Activated CD8-positive, alpha-beta memory T cell treated with anti-CD3 and anti-CD28 coated beads for 24 hours (primary cell): ENCODE measurements around the gene KCNH2.

Experiments used
- DNase-seq: peaks from one replicate; pipeline ENCODE4 v3.0.0-alpha.2; 2020

Gene KCNH2

DNA sequence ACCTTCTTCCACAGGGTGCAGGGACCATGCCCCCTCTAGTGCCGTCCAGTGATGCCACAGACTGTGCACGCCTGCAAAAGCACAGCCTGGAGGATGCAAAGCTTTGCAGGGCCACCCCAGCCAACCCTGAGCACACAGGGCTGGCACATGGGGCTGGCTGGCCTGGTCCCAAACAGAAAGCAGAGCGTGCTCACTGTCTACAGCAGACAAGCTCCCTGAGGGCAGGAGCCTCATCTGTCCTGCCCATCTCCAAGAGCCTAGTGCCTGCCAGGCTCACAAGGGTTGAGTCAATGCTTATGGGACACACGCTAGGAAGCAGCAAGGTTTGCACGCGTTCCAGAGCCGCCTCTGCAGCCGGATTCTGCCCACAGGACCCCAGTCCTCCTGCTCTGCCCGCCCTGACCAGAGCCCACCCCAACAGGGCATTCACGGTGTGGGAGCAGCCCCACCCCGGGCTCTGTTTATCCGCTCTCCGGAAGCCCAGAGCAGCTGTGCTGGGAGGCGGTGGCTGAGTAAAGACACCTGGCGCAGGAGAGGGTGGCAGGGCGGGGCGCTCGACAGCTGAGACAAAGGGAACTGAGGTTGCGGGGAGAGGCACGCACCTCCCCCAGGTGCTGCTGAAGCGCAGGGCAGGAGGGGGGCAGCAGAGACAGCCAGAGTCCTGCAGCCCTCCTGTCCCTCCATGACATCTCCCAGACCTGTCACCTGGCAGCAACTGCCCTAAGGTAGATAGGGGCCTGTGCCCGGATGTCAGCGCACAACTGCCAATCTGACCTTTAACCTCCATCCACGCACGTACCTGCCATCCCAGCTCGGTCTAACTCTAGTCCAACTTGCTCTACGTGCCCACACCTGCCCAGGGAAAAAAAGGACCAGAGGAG is 4.3 kb downstream of the KCNH2 start:
- no peak for DNase-seq

- DNase-seq: no peak
These were observed 5.4 kb downstream of the KCNH2 start for GRCh38 chr7:150972741-150973140.

DNA sequence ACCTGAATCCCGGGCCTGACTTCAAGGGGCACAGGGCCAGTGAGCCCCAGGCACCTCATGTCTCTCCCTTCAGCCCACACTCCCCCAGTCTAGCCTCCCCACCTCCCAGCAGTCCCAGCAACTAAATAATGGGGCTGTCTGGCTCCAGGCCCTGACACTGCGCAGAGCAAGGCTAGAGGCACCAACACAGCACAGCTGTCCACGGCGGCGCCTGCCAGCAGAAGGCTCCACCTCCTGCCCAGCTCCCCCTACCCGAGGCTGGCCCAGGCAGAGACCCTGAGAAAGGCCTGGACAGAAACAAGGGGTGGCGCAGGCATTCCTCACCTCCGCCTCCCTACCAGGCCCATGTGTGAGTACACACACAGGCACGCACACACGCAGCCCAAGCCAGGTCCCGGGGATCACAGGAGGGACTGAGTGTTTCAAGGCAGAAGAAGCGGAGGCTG is 6.1 kb downstream of the KCNH2 start:
- DNase-seq: no peak

DNA sequence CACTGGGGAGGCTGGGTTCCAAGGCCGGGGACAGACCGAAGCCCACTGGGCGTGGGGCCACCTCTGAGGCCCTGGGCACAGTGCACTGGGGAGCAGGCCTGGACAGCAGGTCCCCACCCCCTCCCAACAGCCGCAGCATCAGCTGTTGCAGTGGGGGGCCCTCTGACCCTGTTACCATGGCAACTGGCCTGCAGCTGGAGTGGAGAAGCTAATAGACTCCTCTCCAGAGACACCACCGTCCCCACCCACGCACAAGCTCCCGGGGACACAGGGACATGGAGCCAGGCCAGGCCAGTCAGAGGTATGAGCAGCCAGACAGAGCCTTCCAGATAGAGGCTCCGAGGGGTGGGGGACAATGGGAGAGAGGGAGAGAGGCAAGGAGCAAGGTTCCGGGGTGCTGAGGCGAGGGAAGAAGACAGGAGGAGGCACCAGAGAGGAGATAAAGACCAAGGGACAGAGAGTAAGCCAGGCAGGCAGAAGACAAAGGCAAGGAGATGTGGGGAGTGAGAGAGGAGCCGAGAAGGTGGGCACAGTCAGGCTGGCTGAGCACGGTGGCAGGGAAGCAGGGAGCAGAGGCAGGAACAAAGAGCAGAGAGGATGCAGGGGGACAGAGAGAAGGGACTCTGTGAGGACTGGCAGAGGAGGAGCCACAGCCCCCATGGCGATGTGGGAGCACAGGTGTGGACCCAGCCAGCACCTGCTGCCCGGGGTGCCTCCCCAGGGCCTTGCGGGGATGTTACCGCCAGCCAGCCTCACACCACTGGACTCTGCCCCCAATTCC is 6.7 kb downstream of the KCNH2 start:
- no peak for DNase-seq

- DNase-seq: no peak
These were observed 7.7 kb downstream of the KCNH2 start for GRCh38 chr7:150970424-150970823.

DNA sequence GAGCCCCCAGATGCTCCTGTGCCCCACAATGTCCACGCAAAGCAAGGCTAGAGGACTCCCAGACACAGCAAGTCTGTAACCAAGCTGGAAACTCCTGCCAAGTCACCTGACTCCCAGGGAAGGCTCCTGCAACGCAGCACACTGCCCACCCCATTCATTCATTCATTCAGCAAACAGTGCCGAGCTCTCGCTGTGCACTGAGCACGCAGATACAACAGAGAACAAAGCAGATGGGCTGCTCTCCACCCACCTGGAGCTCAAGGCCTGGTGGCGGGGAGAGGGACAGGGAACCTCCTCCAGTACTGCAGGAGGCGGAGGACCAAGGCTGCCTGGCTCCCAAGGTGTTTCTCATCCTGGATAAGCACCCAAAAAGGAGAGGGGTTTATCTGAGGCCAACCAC is 8.6 kb downstream of the KCNH2 start:
- DNase-seq: no peak

- DNase-seq: no peak
These were observed 9.3 kb downstream of the KCNH2 start for GRCh38 chr7:150968734-150969372.

DNA sequence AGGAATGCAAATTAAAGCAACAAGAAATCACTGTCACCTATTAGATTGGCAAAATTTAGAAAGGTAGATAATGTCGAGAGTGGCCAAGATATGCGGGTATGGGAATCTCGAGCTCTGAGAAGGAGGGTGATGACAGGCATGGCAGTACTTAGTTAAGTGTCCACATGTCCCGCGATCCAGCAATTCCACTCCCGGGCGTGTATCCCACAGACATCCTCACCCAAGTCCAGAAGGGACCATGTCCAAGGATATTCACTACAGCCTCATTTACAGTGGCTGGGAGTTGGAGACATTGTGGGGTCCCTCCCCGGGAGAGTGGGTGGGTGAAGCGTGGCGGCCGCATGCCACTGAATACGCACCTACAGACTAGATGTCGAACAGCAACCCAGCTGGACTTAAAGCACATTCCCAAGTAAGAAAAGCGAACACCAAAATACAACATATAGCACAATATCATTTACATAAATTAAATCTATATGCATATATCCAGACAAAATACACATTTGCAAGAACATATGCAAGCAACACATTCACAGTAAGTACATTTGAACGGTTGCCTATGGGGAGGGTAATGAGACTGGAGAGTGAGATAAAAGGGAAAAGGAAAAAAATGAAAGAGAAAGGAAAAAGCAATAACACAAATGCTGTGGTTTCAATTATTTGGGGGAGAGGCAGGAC is 9.9 kb downstream of the KCNH2 start:
- no peak for DNase-seq

- DNase-seq: no peak
These were observed 10.8 kb downstream of the KCNH2 start for GRCh38 chr7:150967349-150967748.

GRCh38 chr7:150966002-150966401 is 12.1 kb downstream of the KCNH2 start:
- DNase-seq: no peak

DNA sequence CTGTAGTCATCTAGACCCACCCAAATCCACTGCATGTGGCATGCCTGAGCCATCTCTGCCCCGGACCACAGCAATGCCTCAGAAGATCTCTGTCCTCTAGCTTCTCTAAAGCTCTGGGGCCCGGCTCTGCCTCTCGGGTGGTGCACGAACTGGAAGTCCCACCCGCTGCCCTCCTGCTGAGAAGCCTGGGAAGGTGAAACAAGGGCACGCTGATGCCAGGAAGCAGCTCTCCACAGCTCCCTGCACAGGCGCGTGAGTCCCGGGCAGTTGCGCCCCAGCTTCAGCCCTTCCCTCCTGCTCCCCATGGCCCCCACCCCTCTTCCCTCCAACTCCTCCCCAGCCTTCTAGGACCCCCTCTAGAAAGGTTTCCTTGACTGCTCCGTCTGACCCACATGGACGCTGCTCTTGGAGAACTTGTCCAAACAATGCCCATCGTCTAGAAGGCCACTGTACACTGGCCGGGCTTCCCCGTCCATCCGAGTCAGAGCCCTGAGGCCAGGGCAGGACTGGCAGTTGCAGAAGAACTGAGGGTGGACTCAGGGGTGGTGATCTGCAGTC is 12.8 kb downstream of the KCNH2 start:
- DNase-seq: no peak

DNA sequence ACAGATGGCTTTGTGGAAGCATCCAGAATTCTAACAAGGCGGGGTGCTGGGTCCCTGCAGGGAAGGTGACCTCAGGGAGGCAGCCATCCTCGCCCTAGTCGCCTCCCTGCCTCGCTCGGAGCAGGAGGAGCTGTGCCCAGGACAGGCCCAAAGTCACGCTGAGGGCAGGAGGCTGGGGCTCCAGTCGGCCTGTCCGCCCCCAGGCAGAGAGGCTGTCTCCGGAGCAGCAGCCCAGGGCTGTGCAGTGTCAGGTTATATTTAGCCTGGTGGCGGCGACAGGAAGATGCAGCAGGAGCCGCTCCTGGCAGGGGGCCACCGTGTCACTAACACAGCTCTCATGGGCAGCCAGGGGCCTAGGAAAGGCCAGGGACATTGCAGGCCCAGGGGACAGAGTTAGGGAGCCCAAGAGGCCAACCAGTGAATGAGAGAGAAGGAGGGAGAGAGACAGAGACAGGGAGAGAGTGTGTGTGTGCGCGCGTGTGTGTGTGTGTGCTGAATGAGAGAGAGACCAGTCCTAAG is 13.5 kb downstream of the KCNH2 start:
- no peak for DNase-seq

GRCh38 chr7:150963707-150964559 is 14.2 kb downstream of the KCNH2 start:
- no peak for DNase-seq

DNA sequence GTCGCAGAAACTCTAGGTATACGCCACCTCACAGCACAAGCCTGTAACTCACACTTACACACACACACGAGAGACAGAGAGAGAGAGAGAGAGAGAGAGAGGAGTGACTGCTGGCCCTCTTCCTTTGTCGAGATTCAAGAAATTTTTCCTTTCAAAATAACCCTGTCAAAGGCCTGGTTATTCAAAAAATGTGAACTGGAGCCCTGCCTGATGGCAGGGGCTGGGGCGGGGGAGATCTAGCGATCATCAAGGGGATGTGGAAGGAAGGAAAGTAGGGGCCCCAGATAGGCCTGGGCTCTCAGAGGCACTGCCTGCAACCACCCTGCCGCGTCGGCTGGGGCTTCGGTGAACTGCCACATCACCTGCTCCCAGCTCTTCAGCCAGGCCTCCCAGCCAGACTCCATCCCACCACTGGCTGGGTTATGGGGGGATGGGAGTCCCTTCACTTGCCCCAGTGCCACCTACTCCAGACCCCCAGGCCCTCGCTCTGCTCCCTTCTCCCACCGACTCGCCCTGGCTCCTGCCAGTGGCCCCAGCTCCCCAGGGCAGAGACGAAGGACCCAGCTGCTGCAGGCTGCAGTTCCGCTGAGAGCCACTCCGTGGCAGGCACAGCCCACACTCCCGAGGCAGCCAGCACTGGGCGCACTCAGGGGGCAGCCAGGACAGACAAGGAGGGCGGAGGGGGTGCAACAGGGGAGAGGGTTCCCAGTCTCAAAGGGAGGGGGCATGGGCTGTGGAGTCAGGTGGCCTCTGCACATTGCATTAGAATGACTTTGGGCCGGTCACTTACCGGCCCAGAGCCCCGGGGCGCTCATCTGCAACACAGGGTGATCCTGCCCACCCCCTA is 15.3 kb downstream of the KCNH2 start:
- DNase-seq: peak; percentile 83

- no peak for DNase-seq
These were observed 15.9 kb downstream of the KCNH2 start for GRCh38 chr7:150962290-150962552.

DNA sequence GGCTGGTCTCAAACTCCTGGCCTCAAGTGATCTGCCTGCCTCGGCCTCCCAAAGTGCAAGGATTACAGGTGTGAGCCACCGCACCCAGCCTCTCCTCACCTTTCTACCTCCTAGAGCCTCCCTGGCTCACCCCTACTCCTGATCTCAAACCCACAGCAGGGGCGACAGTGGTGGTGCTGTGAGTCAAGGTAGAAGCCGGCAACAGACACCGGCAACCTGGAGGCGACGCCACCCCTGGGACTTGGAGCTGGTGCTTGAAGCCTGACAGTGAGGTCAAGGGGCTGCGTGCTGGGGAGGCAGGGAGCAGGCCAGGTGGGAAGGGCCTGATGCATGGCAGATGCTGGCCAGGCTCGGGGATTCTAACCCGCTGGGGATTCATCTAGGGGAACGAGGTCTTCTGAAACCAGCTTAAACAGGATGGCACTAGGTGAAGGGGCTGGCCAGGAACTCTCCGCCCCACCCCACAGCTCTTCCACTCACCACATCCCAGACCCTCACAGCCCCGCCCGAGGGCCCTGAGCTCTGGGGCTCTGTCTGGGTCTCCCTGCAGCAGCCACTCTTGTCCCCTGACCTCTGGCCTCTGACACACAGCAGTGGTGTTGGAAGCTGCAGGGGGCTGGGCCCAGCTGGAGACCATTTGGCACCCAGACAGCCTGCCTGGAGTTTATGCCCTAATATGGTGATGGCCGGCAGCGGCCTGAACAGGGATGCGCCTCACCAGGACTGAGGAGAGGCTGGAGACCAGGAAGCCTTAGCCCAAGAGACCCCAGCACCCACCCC is 16.4 kb downstream of the KCNH2 start:
- no peak for DNase-seq

GRCh38 chr7:150959739-150960734 is 18.1 kb downstream of the KCNH2 start:
- DNase-seq: no peak

DNA sequence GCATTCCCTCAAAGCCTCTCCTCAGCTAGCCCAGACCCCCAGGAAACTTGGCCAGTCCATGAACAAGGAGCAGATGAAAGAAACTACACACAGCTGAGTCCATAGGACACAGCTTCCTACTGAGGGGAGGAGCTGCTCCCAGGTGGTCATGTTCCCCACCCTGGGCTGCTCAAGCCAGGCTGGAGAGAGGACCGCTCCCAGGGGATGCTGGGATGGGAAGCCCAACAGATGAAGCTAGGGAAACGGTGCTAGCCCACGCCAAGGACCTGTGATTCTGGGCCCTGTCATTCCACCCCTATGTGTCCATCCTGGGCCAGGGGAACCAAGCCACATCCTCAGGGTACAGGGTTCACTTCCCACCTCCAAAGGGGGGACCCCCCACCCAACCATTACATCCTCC is 19.0 kb downstream of the KCNH2 start:
- DNase-seq: no peak

DNA sequence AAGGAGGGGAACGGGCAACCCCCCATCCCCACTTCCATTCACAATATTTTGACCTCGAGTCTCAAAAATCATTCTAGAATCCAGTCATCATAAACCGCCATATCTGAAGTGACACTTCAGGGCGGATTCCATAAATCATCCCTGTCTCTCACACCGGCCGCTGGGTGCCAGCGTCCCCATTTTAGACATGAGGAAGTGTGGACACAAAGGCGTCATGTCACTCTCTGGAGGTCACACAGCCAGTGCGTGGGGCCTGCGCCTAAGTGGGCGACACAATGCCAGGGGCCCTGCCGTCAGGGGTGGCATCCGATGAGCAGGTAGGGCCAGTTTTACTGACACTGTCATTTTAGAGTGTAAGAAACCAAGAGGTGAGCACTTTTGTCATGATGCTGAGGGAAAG is 19.5 kb downstream of the KCNH2 start:
- no peak for DNase-seq
